Transverse colon (tissue), 4 donors: ENCODE results near the gene RFFL.
"Not testable (repeated sequence)": the region's sequence is repeated elsewhere in the genome, so short reads cannot be mapped to it uniquely, and the experiment has no call there.

ENCODE experiments used
- POLR2AphosphoS5 ChIP-seq, 3 donors: sonication (generic); formaldehyde crosslinking; IDR thresholded peaks; one replicate each; pipeline ENCODE4 v1.6.1; 2016; ENCODE audit warnings: antibody characterized with exemption in 3 of 3
- TF ChIP-seq, protein P1 (sequence below), 5 experiments: fragments of 200-600 bp in 3 of 5; fragments of 450-650 bp in 2 of 5; sonication (generic) in 3 of 5; IDR thresholded peaks; 1 replicate in 2 of 5; 2 replicates in 3 of 5; pipeline ENCODE4 v1.5.1; 2016 to 2017; ENCODE audit warnings: antibody characterized with exemption in 5 of 5, inconsistent platforms in 3 of 5, mild to moderate bottlenecking in 2 of 5, moderate library complexity in 1 of 5

DNA sequence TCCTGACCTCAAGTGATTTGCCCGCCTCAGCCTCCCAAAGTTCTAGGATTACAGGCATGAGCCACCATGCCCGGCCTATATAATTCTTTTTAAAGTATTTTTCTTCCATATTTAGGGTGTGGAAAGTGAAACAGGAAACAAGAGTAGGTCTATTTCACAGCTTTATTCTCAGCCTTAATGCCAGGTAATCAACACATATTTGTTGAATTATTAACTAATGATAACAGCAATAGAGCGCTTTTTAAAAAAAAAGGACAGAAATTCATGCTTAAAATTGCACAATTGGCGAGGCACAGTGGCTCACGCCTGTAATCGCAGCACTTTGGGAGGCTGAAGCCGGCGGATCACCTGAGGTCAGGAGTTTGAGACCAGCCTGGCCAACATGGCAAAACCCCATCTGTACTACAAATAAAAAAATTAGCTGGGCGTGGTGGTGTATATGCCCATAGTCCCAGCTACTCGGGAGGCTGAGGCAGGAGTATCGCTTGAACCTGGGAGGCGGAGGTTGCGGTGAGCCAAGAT lies 18.0 kb downstream of the RFFL start:
- TF ChIP-seq POLR2AphosphoS5 (IDR thresholded peaks at IDR 0.05) = not testable (repeated sequence)
- TF ChIP-seq, protein P1, sequence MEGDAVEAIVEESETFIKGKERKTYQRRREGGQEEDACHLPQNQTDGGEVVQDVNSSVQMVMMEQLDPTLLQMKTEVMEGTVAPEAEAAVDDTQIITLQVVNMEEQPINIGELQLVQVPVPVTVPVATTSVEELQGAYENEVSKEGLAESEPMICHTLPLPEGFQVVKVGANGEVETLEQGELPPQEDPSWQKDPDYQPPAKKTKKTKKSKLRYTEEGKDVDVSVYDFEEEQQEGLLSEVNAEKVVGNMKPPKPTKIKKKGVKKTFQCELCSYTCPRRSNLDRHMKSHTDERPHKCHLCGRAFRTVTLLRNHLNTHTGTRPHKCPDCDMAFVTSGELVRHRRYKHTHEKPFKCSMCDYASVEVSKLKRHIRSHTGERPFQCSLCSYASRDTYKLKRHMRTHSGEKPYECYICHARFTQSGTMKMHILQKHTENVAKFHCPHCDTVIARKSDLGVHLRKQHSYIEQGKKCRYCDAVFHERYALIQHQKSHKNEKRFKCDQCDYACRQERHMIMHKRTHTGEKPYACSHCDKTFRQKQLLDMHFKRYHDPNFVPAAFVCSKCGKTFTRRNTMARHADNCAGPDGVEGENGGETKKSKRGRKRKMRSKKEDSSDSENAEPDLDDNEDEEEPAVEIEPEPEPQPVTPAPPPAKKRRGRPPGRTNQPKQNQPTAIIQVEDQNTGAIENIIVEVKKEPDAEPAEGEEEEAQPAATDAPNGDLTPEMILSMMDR (IDR thresholded peaks at IDR 0.05) = not testable (repeated sequence)
